Myocyte (in vitro differentiated cells): Measurements from ENCODE around the gene NTM. TPM values are rescaled to one million over a fixed set of nuclear protein-coding genes. Genes with fewer than 3 reads are reported as not detected.
"Not testable (repeated sequence)": the region's sequence is repeated elsewhere in the genome, so short reads cannot be mapped to it uniquely, and the experiment has no call there.

ENCODE experiments used
- DNase-seq: peaks from one replicate; pipeline ENCODE4 v3.0.0-alpha.2; 2012; ENCODE audit warnings: low read depth
- total RNA-seq: library from RNA; depleted of rRNA; stranded (reverse); fragments of >200 nt; gene quantifications from 2 replicates; pipeline ENCODE4 v1.2.3, GENCODE V29; 2014

Gene NTM
- total RNA-seq, 1 donor from 2014 or later, result 41.5 TPM

DNA sequence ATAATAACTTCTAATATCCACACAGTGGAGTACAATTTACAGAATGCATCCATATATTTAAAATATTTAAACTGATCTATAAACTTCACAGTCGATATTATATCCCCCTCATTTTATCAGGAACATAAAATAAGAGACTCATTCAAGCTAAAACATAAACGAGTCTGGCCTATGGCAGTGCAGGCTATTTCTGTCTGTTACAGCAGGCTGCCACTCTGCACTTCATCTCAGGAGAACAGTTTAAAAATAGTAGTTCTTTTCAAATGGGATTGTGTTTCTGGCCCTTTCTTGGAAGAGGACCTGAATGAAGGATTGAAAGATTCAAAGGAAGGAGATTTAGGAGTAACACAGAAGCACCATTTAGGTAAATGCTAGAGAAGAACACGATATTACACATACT, 915.7 kb downstream of the NTM start:
- DNase-seq, result no peak

DNA sequence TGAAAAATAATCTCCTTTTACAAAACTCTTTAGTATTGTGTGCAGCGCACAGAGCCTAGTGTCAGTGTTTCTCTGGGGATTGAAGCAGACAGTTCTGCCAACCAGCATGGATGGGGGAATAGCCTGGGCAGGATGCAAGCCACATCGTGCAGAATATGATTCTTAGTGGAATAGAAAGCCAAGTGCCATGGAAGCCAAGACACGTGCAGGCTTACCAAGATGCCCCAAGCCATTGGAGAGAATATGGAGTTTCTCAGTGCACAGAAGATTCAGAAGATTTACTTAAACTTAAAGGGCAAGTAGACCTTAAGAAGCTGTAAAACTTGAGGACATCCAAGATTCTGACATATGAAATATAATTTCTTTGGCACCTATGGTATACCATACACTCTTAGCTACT, 917.6 kb downstream of the NTM start:
- DNase-seq, result no peak

DNA sequence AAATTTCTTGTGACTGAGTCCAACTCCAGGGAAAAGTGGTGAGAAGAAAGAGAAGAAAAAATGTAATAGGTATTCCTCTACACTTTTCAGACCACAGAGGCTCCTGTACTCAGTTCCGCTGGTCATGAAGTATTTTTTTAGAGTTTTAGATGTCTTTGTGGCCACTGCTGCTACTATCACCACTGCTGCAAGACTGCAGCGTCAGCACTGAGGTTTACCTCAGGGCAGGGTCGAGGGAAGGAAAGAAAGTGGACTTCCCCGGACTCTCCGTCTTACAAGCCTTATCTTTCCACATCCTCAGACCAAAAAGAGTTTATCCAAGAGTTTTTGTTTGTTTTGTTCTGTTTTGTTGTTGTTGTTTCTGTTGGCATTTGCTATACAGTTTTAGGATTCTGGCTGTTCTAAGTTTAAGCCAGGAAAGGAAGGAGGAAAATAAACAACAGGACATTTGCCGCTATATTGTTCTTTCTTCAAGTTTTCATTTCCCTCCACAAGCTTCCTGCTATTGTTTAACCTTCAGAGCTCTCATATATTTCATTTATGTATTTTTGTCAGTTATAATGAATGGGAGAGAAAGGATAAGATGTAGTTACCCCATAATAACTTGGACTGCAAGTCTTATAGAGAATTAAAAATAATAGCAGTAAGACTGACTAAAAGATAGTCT, 919.3 kb downstream of the NTM start:
- DNase-seq, result no peak

DNA sequence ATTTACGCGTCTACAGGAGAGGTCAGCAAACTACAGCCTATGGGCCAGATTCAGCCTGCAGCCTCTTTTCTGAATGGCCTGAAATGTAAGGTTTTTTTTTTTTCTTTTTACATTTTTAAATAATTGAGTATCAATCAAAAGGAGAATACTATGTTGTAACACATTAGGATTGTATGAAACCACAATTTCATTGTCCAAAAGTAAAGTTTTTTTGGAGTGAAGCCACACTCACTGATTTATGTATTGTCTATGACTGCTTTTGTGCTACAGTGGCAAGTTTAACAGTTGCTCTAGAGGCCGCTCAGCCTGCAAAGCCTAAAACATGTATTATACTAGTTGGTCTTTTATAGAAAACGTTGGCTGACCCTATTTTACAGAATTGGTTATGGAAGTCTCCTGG, 923.2 kb downstream of the NTM start:
- DNase-seq, result no peak

DNA sequence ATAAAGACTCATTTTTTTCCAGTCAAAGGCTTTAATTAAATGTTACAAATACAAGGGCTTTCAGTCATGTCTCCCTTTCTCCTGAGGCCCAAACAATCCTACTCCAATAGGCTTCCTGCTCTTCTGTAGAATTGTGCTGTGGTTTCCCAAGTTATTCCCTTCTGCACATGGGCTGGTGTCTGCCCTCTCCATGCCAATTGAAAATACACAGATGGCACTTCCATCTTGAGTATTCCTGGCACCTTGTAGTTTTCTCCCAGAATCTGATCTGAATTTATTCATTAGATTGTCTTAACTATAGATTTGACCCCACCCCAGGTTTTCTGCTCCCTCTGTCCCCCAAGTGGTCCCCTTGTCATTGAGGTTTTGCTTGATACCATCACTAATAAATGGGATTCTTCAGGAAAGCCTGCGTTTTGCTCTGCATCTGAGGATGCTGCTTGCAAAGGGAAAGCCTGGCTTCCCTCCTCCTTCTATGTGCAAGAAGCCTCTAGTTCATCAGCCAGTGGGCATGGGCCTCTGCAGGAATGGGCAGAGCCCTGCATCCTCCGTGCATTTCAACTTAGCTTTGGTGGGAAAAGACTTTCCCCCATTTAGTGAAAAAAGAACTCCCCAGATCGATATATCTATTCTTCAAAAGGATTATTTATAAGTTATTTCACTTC, 926.7 kb downstream of the NTM start:
- no peak for DNase-seq

DNA sequence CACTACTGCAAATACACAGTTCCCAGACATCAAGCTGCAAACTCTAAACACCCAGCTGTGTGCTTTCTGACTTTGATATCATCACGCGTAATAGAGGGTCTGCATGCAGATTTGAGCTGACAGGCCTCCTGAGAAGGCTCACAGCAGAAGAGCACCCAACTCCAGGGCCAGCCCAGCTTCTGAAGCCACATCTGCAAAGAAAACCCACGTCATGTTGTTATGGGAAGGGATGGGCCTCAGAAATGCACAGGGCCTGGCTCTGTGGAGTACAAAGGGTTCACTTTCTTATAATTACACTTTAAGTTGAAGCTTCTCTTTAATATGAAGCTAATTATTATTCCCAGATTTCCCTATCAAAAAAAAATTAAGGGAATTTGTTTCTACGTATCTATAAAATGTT, 927.9 kb downstream of the NTM start:
- no peak for DNase-seq

DNA sequence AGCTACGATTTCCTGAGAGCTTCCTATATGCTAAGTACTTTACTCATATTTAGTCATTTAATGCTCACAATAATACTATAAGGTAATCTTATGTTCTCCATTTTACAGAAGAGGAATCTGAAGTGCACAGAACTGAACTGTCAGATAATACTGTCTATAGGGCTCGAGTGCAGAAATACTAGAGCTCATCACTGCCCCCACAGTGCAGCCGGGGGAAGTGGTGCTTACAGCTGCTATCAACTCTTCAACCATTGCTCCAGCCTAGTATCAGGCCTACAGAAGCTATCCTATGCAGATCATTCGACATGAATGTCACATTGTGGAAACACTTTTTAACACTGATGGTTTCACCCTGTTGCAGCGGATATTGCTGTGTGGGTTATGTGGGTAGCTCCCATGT, 929.9 kb downstream of the NTM start:
- DNase-seq, result no peak

DNA sequence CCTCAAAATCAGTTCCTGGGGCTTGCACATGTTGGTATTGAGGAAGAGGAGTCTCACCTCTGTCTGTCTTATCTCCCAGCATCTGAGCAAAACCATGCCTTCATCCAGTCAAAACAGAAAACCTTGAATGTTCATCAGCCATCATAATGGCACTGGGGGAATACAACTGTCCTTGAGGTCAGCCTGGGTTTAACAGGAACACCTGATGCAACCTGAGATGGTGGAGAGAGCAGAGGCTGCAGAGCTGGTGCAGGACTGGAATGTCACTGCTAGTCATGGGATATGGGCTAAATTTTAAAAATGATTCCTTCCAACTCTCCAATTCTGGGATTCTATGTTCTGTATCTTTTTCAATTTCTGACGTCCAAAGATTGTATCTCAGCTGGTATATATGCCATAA, 931.0 kb downstream of the NTM start:
- no peak for DNase-seq

DNA sequence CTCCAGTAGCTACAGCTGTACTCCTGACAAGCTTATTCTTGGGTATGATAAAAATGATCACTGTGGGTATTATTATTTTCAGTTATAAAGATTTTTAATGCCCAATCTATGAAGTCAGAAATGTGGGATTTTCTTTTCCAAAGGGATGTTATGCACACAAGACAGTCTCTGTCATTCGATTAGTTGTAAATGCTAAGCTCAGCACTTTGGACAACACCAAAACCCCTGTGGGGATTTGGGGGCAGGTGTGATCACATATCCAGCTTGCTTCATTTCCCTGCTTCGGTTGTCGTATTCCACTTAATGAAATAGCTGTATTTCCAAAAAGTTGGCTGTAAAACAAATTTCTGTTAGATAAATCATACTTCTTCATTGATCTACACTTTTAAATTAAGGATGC, 931.5 kb downstream of the NTM start:
- no peak for DNase-seq

DNA sequence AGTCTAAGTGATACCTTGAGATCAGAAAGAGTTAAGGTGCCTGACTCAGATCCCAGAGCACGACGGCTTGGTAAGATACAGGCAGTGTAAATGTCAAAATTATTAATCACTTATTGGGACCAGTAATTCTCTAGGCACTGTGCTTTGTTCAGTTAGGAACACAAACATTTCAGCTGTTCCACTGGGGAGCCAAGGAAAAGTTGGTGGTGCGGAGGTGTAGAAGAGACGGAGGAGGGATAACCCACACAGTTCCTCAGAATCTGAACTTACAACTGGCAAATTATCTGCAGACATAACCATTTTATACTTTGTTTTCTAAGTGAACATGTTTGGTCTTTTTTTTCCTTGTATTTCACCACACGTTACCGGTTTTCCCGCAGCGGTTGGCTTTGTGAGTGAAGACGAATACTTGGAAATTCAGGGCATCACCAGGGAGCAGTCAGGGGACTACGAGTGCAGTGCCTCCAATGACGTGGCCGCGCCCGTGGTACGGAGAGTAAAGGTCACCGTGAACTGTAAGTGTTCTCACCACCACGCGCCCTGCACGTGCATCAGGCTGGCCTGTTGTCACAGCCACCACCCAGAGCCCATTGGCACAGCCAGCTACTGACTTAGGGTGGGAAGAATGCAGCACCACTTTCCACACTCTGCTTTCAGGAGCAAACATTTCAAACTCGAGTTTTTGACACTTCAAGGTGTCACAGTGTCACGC, 937.0 kb downstream of the NTM start:
- DNase-seq, result no peak

DNA sequence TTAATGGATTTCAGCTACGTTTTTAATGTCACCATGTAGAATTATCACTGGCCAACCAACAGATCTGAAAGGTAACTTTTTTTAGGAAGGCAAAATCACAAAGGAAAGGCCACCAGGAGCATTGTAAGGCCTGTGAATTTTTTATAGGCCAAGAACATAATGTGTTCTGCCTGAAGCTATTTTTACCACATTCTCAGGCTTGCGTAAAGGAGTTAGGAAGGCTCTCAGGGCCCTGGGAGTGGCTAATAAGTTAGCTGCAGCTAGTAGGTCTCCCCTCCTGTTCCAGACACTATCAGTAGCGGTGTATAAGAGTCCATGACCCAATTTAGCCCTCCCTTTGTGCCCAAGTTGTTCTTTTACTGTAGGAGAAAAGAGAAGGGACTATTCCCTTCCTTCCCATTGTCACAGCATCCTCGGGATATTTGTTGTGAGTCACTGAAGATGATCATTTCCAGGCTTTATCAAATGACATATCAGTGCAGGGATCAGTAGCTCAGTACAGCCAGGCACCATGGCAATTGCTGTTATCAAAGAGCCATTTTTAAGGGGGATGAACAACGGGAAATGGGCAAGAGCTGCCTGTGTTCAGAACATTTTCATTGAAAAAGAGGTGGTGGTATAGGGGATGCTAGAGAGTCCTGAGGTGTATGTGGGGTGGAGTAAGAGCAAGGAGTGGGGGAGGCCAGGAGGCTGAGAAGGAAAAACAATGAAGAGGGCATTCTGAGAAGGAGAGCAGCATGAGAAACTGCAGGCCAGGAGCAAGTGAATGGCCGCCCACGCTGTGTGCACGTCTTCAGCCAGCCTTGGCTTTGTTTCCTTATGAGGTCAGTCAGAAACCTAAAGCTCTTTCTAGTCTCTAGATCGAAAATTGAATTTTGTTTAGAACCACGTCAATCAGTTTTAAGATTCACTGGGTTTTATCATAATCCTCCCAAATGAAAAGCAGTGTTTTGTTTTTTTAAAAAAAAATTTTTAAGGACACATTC, 940.3 kb downstream of the NTM start:
- DNase-seq, result no peak

DNA sequence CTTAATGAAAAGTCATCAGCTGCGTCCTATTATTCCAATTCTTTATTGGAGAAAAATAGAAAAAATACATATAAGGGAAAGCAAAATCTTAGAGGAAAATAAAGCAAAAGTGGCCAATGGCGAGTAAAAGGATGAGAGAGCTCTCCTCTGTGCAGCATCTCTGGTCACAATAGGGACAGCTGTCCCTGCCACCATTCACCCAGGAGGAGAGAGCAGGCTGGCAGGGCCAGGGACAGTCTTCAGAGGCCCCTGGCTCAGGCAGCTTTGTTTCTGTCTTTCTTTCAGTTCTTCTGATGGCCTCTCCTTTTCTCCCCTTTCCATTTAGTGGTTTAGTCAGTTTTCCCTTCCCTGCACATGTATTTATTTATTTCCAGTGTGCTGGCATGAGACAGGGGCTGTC, 941.3 kb downstream of the NTM start:
- no peak for DNase-seq

DNA sequence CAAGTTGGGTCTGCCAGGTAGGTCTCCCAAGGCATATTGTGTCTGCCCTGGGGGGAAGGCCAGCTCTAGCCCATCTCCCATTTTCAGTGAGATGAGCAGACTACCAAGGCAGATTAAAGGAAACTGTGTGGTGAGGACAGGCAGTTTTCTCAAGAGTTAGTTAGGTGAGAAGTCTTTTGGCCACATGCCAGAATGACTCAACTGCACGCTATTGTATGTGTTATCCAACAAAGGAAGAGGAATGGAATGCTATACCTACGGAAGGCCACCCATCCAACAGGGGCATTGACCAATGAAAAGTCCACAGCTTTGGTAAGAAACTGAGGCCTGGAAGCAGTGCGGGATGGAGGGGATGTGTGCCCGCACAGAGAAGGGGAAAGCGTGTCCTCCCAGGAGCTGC, 941.7 kb downstream of the NTM start:
- no peak for DNase-seq

DNA sequence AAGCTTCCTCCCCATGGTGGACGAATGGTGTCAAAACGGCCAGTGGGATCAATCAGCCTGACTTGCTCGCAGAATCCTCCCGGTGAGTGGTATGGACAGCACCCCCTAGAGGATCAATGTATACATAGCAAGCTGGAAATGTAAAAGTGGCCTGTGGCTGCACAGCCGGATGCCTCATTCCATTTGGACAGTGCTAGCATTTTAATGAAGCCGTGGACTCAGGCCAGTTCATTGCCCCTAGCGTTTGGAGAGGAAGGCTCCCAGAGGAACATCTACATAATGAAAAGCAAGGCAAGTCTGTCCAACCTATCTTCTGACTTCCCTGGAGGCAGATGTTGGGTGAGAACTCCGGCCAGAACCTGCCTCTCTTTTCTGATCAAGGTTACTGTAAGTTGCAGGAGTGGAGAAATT, 942.3 kb downstream of the NTM start:
- peak; percentile 43 for DNase-seq

DNA sequence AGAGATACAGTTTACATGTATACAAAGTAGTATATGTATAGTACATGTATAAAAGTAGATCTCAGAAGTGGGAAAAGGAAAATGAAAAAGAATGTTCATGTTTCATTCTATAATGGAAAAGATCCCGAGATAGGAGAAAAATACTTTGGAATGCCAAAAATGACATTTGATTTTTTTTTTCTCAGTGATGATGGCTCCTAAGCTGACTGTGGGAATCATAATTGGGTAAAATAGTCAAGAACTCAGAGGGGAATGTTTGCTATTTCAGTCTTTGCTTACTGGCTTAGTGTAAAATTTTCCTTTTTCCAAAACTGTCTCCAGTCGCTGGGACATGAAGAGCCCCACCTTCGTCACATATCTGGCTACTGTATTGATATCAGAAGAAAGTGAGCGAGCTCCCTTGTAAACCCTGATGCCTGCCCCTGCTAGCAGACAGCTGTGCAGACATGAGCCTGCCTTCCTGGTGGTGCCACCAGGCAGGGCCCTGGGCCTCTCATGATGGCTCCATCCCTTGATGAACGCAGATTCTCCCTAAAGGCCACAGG, 944.6 kb downstream of the NTM start:
- no peak for DNase-seq

DNA sequence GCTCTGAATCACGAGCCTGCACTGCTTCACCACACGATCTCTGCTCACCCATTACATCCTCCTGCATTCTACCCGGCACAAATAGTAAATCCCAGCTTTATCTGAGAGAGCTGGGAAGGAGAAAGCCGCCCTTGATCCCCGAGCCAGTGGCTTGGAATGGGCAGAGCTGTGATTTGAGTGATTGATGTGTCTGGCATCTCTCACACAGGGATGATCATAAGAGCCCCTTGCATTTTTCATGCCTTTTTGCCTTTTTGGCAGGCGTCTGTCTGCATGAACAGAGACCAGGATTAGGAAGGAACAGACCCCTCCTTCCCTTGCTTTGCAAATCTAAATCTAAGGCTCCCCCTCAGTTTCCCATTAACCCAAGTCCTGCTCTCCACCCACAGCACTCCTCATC, 945.3 kb downstream of the NTM start:
- no peak for DNase-seq

DNA sequence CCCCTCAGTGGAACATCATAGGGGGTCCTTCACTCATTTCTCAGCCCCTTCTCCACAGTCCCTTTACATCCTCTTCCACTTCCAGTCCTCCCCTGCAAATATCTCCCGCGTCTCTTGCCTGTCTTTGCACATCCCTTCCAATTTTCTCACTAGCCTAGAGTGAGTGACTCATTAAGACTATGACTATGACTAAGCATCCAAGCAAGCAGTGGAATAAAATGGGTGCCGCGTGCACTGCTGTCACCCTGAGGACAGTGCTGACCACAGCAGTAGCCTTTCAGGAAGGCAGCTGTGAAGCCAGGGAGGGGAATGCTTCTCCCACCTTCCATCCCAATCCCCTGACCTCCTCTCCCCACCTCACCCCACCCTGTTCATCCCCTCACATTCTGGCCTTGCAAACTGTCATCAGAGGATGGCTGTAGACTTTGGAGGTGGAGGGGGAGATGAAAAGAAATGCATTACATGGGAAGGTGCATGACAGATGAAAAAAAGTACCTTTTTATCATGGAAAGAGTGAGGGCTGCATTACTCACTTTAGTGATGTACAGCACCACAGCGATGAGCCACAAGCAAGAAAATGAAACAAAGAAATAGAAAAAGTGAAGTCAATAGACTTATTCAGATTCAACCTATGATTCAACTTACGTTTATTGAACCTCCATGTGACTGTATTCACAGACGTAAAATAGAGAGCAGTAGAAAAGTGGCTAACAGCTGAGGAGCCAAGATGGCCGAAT, 948.2 kb downstream of the NTM start:
- peak; percentile 73 for DNase-seq

DNA sequence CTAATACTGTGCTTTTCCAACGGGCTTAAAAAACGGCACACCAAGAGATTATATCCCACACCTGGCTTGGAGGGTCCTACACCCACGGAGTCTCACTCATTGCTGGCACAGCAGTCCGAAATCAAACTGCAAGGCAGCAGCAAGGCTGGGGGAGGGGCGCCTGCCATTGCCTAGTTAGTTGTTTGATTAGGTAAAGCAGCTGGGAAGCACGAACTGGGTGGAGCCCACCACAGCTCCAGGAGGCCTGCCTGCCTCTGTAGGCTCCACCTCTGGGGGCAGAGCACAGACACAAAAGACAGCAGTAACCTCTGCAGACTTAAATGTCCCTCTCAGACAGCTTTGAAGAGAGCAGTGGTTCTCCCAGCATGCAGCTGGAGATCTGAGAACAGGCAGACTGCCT, 949.0 kb downstream of the NTM start:
- DNase-seq, result not testable (repeated sequence)

DNA sequence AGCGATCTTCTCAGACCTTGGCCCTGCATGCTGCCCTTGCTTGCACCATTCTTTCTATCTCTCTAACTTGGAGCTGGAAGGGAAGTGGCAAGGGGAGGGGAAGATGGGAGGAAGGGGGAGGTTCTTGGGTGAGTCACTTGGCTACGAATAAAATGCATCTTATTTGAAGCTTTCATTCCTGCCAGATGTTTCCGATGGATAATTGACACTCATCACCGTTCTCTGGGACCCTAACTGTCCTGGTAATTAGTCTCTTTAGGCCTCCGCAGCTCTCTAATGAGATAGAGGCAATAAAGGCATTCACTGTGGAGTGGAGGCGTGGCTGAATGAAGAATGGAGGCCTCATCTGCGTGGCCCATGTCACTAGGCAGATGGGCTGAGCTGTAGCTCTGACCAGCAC, 960.1 kb downstream of the NTM start:
- no peak for DNase-seq

DNA sequence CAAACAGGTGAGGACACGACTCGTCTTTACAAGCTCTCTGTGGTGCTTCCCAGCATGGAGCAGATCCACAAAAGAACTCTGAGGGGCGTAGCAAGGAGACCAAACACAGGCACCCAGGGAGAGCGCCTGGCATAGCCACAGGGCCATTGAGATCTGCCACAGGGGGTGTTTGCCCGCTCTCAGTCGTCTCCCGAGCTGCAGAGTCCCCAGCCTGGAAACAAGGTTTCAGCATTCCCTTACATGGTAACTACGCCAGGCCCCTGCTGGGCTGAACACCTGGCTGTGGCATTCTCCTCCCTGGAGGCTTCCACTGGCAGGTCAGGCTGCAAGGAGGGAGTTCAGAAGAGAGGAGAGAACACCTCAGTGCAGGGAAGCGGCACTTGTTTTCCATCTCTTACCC, 962.1 kb downstream of the NTM start:
- DNase-seq, result no peak
